Gastroesophageal sphincter (tissue), 4 donors: ENCODE measurements around the gene EIF3B. TPM values are rescaled to one million over a fixed set of nuclear protein-coding genes. Genes with fewer than 3 reads are reported as not detected.
"Not testable (repeated sequence)": the region's sequence is repeated elsewhere in the genome, so short reads cannot be mapped to it uniquely, and the experiment has no call there.

ENCODE experiments used
- ATAC-seq: fragments of 150-250 bp; one replicate; pipeline ENCODE4 v1.9.1; 2016; ENCODE audit warnings: mild to moderate bottlenecking, moderate library complexity
- H3K27ac ChIP-seq, 4 donors: fragments of 200-600 bp; sonication (generic) in 3 of 4; 1 replicate in 3 of 4; 2 replicates in 1 of 4; pipeline ENCODE4 v1.5.1; 2016 to 2019
- H3K27me3 ChIP-seq: fragments of 200-600 bp; sonication (generic); one replicate; pipeline ENCODE4 v1.5.1; 2019
- H3K36me3 ChIP-seq, 2 donors: fragments of 200-600 bp; sonication (generic); one replicate each; pipeline ENCODE4 v1.5.1; 2019; ENCODE audit warnings: control low read depth in 1 of 2
- H3K4me1 ChIP-seq, 3 donors: fragments of 200-600 bp; sonication (generic); 1 replicate in 2 of 3; 2 replicates in 1 of 3; pipeline ENCODE4 v1.5.1; 2016 to 2019; ENCODE audit warnings: control low read depth in 2 of 3
- H3K4me3 ChIP-seq, 2 donors: fragments of 200-600 bp; sonication (generic); one replicate each; pipeline ENCODE4 v1.5.1; 2019; ENCODE audit warnings: mild to moderate bottlenecking in 1 of 2, moderate library complexity in 1 of 2
- H3K9me3 ChIP-seq, 3 donors: fragments of 200-600 bp; sonication (generic); one replicate each; pipeline ENCODE4 v1.5.1; 2017 to 2019; ENCODE audit warnings: control low read depth in 2 of 3
- EP300 ChIP-seq: sonication (generic); formaldehyde crosslinking; IDR thresholded peaks from one replicate; pipeline ENCODE4 v1.6.1; 2017; ENCODE audit warnings: antibody characterized with exemption, mild to moderate bottlenecking
- POLR2A ChIP-seq, 2 donors: fragments of 450-650 bp; IDR thresholded peaks; one replicate each; pipeline ENCODE4 v1.6.1; 2017; ENCODE audit warnings: antibody characterized with exemption in 2 of 2, mild to moderate bottlenecking in 2 of 2, moderate library complexity in 1 of 2
- POLR2AphosphoS5 ChIP-seq: sonication (generic); formaldehyde crosslinking; IDR thresholded peaks from one replicate; pipeline ENCODE4 v1.6.1; 2017; ENCODE audit warnings: antibody characterized with exemption
- WGBS, 2 donors: methylation state at CpG; one replicate each; pipeline ENCODE4 v1.1.5; 2018; ENCODE audit warnings: low coverage in 1 of 2; 5-methylcytosine and 5-hydroxymethylcytosine counted together
- total RNA-seq, 4 donors: library from RNA; depleted of rRNA; stranded (reverse); fragments of >200 nt; gene quantifications; one replicate each; pipeline ENCODE4 v1.1.0, GENCODE V29; 2016
- TF ChIP-seq, protein P1 (sequence below), 4 experiments: fragments of 200-600 bp in 2 of 4; fragments of 450-650 bp in 2 of 4; sonication (generic) in 1 of 4; IDR thresholded peaks; one replicate each; pipeline ENCODE4 v1.5.1; 2017 to 2019; ENCODE audit warnings: antibody characterized with exemption in 4 of 4, mild to moderate bottlenecking in 2 of 4, moderate library complexity in 2 of 4

Gene EIF3B
- total RNA-seq, 4 donors from 2014 or later: 126 to 147 (median 137) TPM

DNA sequence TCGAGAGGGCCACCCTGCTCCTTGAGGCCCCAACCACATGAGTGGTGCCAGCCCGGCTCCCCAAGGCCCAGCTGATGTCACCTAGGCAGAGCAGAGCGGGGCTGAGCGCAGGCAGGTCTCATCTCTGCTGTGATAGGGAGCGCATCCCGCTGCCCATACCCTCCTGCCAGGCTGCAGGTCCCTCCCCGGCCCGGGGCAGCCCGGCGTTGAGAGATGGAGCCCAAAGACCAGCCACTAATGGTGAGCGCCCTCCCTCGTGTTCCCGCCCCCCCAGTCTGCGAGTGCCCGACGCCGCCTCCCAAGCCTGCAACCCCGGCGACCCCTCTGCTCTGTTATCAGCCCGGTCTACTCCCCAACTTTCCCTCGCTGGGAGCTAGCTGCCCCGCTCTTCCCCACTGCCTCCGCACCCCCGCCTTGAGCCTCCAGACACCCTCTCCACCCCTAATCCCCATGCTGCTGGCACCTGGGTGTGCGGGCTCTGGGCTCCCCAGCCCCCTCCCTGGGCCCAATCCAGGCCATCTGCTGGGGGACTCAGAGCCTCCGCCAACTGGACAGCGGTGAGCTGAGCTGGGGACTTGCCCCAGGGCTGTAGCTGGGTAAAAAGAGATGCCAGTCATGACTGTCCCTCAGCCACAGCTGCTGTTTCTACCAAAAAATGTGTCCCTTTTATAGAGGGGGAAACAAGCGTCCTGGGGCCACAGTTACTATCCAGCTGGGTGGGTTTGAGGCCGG is 29.1 kb downstream of the EIF3B start:
- H3K27ac ChIP-seq: no peak overlapping the region
- 51 to 80% methylated on average over 4 to 5 of the region's 29 CpGs for WGBS, 2 donors
- no peaks in the 10 kb centered on the region for H3K9me3 ChIP-seq
- no peak for ATAC-seq
- H3K4me1 ChIP-seq: no peaks in the 10 kb centered on the region
- peaks cover 0 to 56% of the 10 kb centered on the region in 2 donors for H3K36me3 ChIP-seq
- TF ChIP-seq POLR2AphosphoS5: no peak
- TF ChIP-seq, protein P1, sequence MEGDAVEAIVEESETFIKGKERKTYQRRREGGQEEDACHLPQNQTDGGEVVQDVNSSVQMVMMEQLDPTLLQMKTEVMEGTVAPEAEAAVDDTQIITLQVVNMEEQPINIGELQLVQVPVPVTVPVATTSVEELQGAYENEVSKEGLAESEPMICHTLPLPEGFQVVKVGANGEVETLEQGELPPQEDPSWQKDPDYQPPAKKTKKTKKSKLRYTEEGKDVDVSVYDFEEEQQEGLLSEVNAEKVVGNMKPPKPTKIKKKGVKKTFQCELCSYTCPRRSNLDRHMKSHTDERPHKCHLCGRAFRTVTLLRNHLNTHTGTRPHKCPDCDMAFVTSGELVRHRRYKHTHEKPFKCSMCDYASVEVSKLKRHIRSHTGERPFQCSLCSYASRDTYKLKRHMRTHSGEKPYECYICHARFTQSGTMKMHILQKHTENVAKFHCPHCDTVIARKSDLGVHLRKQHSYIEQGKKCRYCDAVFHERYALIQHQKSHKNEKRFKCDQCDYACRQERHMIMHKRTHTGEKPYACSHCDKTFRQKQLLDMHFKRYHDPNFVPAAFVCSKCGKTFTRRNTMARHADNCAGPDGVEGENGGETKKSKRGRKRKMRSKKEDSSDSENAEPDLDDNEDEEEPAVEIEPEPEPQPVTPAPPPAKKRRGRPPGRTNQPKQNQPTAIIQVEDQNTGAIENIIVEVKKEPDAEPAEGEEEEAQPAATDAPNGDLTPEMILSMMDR (IDR thresholded peaks at IDR 0.05): no peak
- no peak for TF ChIP-seq EP300
- no peak for TF ChIP-seq POLR2A (IDR thresholded peaks at IDR 0.05)
- no peak overlapping the region for H3K4me3 ChIP-seq
- H3K27me3 ChIP-seq: no peaks in the 10 kb centered on the region

DNA sequence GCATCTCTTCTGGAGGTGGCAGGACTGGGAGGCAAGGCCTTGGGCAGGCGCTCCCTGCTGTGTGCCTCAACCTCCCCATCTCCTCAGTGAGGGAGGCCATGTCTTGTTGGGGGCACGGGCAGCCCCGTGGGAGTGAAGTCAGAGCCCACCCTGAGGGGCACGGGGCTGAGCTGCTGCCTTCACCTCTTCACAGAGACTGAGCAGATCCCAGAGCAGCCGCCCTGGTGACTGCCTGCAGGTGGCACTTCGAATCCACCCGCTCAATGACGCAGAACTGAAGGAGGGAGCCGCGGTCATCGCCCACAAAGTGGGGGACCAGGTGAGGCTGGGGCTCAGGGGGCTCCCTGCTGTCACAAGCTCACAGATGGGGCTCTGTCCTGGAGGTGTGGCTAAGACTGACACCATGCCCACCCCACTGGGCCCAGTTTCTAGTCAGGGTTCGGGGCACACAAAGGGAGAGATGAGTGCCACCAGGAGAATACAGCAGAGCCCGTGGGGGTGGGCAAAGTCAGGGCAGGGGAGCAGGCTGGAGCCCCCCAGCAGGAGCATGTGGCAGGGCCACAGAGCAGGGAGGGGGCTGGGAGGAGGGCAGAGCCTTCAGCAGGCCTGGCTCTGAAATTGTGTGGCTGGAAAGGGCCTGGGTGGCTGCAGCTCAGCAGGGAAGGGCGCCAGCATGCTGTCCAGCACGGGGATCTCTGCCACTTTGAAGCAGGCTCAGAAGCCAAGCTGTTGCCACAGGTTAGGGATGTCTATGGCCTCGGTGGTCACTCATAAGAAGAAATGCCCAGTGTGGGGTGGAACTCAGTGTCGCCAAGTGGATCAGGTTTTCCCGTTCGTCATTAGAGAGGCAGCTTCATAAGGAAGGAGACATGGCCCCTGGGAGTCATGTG is 30.0 kb downstream of the EIF3B start:
- H3K36me3 ChIP-seq: peaks cover 0 to 47% of the 10 kb centered on the region in 2 donors
- H3K9me3 ChIP-seq: no peaks in the 10 kb centered on the region
- no peak overlapping the region for H3K4me3 ChIP-seq
- no peak for ATAC-seq
- H3K27ac ChIP-seq: no peak overlapping the region
- no peaks in the 10 kb centered on the region for H3K4me1 ChIP-seq
- TF ChIP-seq EP300 (no peak), POLR2A (IDR thresholded peaks at IDR 0.05) (no peak)
- TF ChIP-seq, protein P1 (IDR thresholded peaks at IDR 0.05): peak in 1 of 4 experiments; percentile 9
- H3K27me3 ChIP-seq: no peaks in the 10 kb centered on the region
- 77% methylated on average over 4 of the region's 19 CpGs; no CpG with 5 or more reads in 1 of the 2 donors for WGBS, 2 donors

DNA sequence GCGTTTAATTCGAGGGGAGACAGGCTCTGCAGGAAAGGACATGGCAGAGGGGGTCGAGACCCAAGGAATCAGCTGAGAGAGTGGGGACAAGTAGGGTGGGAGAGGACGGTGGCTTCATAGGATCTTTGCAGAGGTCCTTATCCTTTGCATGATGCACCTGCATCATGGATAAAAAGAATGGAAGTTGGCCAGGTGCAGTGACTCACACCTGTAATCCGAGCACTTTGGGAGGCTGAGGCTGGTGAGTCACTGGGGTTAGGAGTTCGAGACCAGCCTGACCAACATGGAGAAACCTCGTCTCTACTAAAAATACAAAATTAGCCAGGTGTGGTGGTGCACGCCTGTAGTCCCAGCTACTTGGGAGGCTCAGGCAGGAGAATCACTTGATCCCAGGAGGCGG is 31.5 kb downstream of the EIF3B start:
- H3K36me3 ChIP-seq: peaks cover 0 to 32% of the 10 kb centered on the region in 2 donors
- ATAC-seq, H3K4me1 ChIP-seq, H3K4me3 ChIP-seq, H3K27ac ChIP-seq, H3K9me3 ChIP-seq, H3K27me3 ChIP-seq: not testable (repeated sequence)
- WGBS, 2 donors: 84 to 93% methylated on average over 4 to 5 of the region's 9 CpGs

DNA sequence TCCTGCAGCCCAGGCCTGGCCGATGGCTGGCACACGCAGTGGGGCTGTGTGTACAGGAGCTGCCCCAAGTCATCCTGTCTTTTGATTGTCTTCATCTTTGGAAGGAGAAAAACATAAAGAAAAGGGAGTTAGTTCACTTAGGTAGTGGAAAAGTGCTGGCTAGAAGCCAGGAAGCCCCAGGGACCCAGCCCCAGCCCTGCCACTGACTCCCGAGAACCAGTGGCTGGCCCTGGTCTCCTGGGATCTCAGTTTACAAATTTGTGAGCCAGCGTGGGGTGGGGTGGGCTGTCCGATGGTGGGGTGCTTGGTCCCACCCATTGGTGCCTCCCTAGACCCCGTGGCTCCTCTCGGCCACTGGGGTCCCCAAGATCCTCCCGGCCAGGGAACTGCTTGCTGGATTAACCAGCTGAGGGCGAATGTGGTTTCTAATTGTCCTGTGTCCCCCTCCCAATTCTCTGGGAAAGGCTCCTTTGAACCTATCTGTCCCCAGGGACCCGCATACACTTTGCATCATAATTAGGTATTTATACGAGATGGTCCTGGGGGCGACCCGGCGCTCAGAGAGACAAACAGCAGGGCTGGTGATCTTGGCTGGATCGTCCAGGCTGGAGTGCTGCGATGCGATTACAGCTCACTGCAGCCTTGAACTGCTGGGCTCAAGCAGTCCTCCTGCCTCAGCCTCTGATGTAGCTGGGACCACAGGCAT is 32.5 kb downstream of the EIF3B start:
- Histone ChIP-seq H3K36me3 (peaks cover 0 to 22% of the 10 kb centered on the region in 2 donors), H3K4me3 (no peak overlapping the region), H3K27me3 (no peaks in the 10 kb centered on the region), H3K4me1 (peaks cover 0 to 6% (median 0%) of the 10 kb centered on the region in 3 donors), H3K9me3 (no peaks in the 10 kb centered on the region), H3K27ac (no peak overlapping the region)
- TF ChIP-seq EP300 (no peak), POLR2AphosphoS5 (no peak), POLR2A (IDR thresholded peaks at IDR 0.05) (no peak)
- TF ChIP-seq, protein P1 (IDR thresholded peaks at IDR 0.05): no peak
- ATAC-seq: no peak
- WGBS, 2 donors: 82 to 100% methylated on average over 3 to 9 of the region's 17 CpGs
